HG02763 (cell line): Measurements from ENCODE around the gene AMBRA1.

Experiments used
- ATAC-seq: cut with Tn5 transposase; IDR thresholded peaks from one replicate; pipeline ENCODE4 v1.9.1; 2021; ENCODE audit warnings: mild to moderate bottlenecking, moderate library complexity; ENCODE audit not compliant: unreplicated experiment

Gene AMBRA1

DNA sequence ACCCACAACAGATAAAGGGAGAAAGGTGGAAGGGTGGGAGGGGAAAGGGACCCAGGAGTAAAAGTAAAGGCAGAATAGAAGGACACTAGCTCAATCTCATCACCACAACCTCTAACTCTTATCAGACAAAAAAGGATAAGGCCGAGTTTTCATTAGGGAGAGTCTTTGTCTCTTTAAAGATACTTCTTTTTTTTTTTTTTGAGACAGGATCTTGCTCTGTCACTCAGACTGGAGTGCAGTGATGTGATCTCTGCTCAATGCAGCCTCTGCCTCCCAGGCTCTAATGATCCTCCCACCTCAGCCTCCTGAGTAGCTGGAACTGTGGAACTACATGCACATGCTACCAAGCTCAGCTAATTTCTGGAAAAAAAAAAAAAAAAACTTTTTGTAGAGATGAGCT, 116.7 kb downstream of the AMBRA1 start:
- no peak for ATAC-seq

DNA sequence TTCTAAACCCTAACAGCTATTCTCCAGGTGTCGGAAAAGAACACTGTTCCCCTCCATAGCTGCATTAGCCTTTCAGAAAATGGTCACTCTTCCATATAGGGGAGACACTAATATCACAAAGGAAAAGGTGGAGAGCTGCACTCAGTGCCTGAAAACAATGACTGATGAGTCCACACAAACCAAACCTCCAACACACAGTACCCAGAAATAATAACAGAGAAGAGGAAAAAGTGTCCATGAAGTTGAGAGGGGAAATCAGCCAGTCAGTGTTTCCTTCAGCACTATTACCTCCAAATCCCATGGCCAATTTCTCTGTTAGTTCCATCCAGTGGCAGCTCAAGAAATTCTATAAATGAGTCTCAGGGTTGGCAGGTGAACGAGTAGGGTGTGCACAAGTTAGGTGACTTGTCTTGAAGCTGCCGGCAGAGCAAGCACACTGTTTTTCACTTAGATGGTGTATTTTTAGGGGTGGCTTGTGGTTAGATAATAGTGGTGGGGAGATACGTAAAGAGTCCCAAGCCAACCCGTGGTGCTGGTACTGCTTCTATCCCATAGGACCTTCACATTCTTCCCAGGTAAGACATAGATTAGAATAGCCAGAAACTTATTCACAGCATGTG, 117.8 kb downstream of the AMBRA1 start:
- no peak for ATAC-seq

DNA sequence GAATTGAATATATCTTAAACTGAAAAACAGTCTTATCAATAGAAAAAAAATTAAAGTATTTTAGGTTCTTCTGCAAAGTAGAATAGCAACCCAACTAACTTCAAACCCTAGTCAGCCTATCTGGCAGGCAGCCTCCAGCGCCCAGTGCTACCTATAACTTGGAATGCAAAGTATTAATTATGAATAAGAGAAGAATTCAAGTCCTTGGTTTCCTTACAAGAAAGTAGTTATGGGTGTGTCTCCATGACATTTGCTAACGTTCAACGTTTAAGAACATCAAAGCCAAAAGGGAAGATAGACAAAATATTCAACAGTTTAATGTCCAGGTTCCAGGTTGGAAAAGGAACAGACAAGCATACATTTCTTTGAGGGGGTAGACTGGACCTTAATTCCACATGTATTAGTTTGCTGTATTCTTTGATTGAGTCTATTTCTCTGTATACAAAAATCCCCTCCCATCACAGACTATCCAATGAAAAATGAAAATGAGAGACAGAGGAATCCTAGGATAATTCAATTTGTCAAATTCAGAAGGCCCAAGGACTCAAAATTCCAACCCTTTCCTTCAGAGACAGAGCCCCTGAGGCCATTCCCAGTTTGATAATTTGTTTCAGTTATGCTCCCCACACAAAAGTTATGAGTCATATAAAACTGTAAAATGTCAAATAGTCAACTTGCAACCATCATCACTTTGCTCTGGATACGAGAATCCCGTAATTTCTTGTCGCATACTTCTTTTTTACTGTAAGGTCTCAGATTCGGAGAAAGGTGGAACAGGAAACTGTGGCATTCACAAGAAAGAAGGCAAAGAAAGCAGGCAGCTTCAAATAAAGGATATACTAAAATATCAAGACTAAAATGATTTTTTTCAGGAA, 118.5 kb downstream of the AMBRA1 start:
- no peak for ATAC-seq

DNA sequence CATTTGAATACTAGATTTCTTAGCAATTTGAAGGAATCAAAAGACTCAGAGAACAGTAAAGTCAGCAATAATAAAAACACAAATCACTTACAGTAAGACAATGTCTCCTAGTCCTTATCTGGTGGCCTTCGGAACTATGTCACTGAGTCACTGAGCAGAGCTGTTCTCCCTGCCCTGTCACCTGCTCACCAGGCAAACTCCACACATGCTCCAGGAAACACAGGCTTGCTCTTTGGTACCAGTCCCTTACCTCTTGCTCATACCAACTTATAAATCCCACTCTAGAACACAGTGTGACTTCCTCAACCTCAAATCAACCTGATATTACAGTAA, 121.2 kb downstream of the AMBRA1 start:
- no peak for ATAC-seq

DNA sequence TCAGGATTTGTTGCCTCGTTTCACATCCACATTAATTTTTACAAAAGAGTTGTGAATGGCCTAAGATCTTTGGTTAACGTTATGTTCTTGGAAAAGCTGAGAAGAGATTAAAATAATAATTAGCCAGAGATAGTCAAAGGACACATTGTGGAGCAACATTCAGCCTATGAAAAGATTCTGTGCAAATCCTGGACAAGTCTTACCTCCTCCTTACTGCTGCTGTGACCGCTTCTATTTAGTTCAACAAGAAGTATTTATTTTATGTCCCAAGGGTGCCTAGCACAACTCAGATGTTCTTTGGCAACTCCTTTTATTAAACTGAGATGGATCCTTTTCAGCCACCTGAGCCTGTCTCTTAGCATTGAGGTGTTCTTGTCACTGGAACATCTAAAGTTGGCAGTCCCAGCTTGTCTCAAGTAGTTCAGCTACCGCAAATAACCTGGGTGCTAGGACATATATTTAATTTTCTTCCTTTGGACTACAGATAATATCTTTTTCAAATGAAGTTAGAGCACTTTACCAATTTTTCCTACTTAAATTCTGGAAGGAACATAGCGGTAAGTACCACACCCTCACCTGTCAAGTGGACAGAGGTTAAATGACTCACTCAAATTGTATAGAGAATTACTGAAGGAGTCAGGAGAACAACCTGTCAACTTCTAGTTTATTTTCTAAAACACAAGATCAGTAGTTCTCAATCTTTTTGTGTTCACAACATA, 121.7 kb downstream of the AMBRA1 start:
- ATAC-seq = no peak

DNA sequence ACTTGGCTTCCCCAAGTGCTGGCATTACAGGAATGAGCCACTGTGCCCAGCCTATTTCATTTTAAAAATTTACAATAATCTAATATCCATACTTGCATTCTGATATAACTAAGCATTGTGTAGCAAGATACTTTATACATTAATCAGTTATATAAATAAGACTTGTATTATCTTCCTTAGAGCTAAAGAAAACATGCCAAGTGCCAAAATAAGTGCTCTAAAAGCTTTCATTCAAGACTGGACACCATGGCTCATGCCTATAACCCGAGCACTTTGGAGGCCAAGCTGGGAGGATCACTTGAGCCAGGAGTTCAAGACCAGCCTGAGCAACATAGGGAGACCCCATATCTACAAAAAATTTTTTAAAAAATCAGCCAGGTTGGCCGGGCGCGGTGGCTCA, 123.9 kb downstream of the AMBRA1 start:
- ATAC-seq = no peak

DNA sequence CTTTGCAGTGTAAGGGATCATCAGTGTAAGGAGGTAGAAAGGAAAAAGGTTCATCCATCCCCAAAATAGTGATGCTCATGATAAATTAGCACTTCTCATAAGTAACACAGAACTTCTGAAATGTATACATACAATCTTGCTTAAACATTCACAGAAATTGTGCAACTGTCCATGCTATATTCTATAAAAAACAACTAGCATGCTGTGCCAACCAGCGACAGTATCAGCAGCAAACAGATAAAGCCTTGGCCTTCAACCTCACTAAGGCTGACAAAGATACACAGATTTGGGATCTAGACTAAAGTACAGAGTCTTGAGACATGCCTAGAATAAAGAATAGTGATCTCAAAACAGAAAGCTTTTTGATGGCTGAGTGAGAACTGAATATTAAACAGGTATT, 128.1 kb downstream of the AMBRA1 start:
- ATAC-seq = no peak

DNA sequence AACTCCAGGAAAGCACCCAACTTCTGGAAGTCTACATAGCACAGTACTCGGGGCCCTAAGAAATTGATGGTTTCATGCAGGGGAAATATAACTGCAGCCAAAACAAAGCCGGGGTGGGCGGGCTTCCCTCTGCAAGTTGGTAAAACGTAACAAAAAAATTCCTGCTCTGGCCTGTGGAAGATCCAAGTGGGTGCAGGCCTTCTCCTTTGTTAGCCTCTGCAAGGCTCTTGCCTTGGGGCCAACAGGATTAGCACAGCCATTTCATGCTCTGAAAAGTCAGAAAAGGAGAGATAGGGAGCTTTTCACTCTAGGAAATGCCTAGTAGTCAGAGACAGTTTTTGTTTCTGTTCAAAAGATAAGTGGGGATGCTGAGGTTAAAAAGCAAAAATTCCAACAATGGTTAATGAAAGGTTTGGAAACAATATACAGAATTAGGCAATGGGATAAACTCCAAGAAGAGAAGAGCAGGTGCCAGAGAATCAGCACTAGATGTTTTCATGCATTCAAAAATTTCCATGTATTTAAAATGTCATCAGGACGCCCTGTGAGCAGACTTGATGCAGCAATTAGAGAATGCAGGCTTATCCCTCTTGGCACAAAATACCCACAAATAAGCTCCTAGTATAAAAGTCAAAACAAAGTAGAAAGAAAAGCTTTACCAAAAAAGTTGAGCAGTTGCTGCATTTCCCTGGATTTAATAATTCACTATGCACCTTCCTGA, 130.0 kb downstream of the AMBRA1 start:
- no peak for ATAC-seq

DNA sequence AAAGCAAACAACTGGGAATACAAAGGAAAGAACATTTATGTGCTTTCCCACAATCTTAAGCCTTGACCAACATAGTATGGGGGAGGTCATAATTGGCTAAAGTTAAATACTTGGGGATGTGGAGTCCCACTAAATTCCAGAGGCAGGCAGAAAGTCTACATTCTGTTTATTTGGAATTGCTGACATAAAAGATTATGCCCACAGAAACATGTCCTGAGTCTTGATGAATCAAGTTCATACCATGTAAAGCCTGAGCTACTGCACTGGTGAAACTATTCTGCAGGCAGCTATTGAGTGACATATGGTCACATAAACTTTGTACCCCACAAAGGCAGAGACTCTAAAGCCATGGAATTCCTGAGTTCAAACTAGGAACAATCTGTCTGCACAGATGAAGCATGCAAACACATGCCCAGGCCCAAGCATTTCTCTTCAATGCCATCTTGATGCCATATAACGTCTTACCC, 132.3 kb downstream of the AMBRA1 start:
- ATAC-seq = no peak

DNA sequence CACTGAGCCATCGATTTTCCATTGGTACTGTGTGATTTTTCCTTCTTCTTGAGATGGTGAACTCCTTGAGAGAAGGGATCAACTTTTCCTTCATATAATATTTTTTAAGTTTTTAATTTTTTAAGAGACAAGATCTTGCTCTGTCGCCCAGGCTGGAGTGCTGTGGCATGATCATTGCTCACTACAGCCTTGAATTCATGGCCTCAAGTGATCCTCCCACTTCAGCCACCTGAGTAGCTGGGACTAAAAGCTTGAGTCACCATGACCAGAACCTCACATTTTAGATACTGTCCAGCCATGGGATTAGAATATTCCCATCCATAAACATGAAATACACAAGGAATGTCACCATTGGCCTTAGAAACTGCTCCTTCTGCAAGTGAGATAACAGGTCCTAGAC, 135.3 kb downstream of the AMBRA1 start:
- no peak for ATAC-seq

DNA sequence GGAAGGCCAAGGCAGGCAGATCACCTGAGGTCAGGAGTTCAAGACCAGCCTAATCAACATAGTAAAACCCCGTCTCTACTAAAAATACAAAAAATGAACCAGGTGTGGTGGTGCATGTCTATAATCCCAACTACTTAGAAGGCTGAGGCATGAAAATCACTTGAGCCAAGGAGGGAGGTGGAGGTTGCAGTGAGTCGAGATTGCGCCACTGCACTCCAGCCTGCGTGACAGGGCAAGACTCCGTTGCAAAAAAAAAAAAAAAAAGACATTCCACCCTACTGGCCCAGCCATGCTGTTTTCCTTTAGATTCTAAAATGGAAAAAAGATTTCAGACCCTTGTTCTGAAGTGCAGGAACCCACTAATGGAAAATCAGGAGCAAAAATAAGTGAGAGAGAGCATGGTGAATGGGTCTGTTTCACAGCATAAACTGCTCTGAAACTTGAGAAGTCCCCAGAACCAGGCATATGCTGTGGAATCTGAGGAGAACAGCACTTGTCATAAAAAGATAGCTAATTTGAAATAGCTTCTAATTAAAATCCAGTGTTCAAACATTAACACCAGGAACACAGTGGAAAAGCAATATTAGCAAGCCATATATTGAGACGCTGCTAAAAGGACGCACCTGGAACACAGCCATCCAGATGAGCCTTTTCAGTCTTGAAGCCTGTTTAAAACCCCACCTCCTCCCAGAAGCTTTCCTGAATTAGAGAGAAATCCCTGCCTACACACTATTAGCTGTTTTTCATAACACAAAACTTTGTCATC, 136.0 kb downstream of the AMBRA1 start:
- no peak for ATAC-seq

DNA sequence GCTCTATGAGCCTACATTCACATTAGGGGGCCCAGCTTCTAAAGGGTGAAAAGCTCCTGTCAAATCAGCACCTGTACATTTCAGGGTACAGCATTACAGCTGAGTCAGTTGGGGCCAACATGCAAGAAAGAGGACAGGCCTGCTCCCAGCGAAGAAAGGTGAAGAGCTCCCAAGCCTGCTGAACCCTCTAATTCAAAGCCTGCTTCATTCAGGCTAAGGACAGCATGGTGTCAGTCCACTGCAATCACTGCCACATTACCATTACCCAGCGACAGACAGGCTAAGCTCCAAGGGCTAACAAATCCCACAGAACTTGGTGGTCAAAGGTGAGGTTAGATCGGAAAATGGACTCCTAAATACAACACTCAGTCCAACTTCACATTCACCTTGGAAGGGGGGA, 136.8 kb downstream of the AMBRA1 start:
- ATAC-seq = no peak

DNA sequence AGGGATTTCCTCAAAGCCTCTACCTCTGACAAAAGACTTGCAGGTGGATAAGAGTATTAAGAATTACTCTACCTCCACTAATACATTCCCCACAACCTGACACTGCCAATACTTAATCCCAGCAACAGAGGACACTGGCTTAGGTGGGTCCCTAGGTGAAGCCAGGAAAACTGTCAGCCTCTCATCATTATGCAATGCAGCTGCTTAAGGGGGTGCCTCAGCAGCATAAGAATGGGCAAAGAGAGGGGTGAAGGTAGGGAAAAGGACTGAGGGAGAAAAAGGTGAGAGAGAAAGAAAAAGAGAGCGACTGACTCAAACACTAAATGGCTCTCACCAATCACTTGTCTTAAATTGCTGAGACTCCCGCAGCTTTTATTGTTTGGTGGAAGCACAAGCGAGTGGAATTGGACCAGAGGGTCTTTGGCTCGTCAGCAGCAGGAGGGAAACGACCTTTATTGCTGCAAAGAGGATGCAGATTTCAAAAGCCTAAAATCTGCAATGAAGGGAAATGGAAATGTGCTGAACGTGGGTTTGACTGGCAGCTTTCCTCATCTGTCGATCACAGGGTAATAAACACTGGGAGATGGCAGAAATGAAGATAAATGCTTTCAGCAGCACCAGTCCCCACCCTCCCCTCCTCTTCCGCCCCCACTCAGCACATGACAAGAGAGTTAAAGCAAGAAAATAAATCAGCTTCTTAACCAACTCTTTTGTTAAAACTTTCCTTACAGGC, 137.4 kb downstream of the AMBRA1 start:
- ATAC-seq = no peak

DNA sequence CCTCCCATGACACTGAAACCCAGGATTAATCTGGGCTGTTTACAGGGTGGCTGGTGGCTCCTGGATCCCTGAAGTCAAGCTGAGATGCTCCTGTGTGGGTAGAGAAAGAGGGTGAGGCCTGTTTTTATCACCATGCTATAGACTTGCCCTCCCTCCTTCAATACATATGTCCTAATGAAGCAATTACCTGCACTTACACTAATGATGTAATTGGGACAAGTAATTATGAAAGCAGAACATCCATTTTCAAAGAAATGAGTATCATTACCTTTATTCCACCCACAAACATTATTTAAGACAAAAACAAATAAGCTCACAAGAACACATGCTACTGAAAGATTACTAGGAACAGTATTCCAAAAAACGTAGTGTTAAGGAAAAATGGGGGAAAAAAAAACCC, 138.0 kb downstream of the AMBRA1 start:
- no peak for ATAC-seq

DNA sequence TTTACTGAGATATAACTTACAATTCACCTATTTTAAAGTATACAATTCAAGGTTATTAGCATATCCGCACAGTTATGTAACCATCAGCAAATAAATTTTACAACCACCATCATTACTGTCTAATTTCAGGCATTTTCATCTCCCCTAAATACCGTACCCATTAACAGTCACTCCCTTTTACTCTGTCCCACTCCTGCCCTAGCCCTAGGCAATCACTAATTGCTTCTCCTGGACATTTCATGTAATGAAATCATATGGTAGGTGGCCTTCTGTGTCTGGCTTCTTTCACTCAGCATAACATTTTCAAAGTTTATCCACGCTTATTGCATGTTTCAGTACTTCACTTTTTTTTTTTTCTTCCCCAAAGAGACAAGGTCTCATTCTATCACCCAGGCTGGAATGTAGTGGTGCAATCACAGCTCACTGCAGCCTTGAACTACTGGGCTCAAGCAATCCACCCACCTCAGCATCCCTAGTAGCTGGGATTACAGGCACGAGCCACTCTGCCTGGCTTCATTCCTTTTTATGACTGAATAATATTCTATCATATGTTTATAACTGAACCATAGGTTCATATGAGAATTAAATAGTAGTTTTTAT, 140.8 kb downstream of the AMBRA1 start:
- ATAC-seq = no peak

DNA sequence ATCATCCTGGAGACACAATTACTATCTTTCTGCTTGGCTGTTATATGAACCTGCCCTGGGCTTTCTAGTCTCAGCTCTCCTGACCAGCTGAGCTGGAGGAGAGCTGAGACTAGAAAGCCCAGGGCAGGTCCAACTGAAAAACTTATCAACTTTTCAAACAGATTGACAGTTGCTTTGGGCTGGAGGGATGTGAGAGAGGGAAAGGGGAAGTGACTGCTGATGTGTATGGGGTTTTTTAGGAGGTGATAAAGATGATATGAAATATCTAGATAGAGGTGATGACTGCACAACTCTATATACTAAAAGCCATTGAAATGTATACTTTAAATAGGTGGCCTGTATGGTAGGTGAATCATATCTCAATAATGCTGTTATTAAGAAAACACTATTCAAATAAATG, 142.1 kb downstream of the AMBRA1 start:
- no peak for ATAC-seq

DNA sequence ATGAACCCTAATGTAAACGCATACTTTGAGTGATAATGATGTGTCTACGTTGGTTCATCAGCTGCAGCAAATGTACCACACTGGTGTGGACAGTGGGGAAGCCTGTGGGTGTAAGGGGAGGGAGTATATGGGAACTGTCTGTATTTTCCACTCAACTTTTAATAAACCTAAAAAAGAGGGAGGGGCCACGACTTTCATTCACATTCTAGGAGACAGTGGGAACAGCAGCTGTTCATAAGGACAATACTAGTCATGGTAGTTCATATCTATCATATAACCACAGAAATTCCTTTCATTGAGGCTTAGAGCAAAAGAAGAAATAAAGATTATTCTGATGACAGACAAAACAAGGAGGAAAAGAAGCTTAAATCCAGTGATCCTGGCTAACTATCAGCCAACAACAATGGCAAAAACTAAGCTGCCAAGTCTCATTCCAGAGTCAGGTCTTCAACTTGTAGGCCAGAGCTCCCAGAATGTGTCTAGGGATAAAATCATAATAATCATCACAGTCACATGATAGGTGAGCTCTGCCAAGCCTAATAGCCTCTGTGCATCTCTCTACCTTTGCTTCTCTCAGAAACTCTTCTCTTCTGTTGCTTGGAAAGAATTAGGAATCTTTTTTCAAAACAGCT, 142.9 kb downstream of the AMBRA1 start:
- ATAC-seq = no peak

DNA sequence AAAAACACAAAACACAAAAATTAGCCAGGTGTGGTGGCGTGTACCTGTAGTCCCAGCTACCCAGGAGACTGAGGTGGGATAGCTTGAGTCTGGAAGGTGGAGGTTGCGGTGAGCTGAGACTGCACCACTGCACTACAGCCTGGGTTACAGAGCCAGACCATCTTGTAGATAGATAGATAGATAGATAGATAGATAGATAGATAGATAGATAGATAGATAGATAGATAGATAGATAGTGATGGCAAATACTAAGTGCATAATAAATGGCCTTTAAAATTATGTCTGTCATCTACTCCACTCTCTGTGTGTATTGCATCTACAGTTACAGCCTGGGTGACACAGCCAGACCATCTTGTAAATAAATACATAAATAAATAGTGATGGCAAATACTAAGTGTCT, 146.3 kb downstream of the AMBRA1 start:
- no peak for ATAC-seq
